ENCODE data around the gene ST6GALNAC5.
"Not testable (repeated sequence)": the region's sequence is repeated elsewhere in the genome, so short reads cannot be mapped to it uniquely, and the experiment has no call there.

ST6GALNAC5 gene

GRCh38 chr1:76939050-76939816, 72.0 kb downstream of the ST6GALNAC5 start:
- peak; percentile 89 for DNase-seq

DNA sequence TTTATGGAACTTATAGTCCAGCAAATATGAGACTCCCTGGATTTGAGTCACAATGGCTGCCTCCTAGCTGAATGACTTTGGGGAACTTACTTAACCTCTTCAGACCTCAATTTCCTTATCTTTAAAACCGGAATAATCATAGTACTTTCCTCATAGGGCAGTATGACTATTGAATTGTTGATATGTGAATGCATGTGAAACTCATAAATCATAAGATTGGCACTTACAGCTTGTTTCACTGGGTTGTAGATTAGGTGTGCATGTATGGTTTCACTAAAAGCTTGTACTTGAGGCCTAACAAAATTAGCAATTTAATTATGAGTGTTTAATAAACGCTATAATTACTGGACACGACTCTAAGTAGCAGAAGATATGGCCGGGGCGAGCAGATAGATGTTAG, 72.5 kb downstream of the ST6GALNAC5 start:
- no peak for DNase-seq

DNA sequence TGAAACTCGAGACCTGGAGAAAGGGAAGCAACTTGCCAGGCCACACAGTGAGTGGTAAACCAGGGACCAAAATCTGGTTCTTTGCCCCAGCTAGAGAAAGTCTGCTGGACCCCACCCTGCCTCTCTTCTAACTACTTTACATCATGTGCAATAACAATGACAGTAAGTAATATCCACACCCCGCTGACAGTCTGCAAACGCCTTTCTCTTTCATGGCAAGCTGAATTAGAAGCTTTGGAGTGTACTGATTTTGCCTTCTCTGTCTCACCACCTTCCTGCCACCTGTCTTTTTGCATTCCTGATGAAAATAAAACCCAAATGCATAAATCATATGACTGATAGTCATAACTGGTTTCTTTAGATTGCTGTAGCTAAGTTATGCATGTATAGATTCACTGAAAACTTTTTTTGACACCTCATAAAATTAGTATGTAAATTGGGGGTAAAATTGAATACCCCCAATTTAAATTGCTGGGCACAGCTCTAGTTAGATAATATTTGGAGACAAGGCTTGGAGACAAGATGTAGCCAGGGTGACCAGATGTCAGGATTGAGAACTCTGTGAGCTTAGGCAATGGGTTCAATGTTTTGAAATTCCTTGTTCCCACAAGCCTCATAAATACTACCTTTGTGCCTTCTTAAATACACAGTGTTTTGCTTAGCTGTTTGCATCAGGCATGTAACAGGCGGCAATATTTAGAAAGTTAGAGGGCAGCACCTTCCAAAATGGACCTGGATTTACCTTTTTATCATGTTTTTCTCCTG, 73.5 kb downstream of the ST6GALNAC5 start:
- no peak for DNase-seq

DNA sequence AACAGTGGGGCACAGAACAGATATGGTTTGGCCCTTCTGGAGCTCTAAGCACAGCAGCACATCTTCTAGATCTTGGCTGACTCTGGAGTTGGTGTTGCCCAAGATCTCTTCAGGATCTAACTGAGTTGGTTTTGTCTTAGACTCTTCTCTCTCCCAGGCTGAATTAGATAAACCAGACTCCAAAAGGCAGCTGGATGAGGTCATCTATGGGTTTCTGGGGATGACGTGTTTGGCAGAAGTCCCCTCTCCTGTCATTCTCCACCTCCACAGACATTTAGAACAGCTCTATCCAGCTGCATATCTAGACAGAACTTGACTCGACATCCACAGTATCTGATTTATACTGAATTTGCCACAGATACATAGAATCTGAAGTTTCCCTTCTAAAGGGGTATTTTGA, 75.3 kb downstream of the ST6GALNAC5 start:
- DNase-seq, result no peak

GRCh38 chr1:76944942-76945341, 77.7 kb downstream of the ST6GALNAC5 start:
- DNase-seq, result no peak

- no peak for DNase-seq
These were observed 81.6 kb downstream of the ST6GALNAC5 start for GRCh38 chr1:76948846-76949245.

DNA sequence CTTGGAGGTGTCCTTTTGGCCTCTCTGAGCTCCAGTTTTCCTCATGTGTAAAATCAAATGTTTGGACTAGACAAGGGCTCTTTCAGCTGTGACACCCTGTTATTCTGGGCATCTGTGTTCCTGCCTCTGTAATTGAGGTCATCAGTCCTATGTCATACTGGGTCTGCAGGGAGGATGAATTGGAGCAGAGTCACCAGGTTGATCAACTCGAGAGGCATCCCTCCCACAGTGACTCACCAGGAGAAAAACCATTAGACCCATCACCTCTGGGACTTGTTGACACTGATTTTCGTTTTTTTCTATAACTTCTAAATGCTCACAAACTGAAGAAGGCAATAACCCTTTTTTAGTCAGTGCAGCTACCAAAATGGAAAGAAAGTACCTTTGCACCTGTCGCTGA, 82.2 kb downstream of the ST6GALNAC5 start:
- DNase-seq, result no peak

DNA sequence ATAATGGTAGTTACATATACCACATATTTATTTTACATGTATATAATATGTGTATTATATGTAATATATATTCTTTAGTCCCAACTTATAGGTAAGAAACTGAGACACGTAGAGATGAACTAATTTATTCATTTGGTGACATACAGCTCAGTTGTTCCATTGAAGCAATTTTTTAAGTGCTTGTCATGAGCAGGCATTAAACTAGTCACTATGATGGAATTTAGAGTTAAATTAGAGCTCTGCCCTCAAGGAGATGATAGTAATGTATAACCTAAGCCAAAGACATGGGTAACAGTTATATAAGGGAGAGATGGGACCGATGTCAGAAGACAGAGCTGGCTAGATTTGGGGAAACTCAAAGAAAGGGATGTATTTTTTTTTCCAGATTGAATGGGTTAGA, 83.0 kb downstream of the ST6GALNAC5 start:
- DNase-seq, result no peak

DNA sequence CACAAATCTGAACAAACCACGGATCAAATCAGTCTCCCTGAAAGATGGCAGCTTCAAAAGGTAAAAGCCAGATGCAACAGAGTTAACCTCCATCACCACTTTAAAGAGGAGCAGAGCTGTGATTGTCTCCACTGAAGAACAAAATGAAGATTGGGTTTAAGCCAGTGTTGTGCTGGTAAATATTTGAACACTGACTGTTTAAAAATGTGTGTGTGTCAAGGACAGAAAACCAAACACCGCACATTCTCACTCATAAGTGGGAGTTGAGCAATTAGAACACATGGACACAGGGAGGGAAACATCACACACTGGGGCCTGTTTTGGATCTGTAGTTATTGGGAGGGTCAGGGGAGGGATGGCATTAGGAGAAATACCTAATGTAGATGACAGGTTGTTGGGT, 83.9 kb downstream of the ST6GALNAC5 start:
- no peak for DNase-seq

GRCh38 chr1:76955652-76956051, 88.4 kb downstream of the ST6GALNAC5 start:
- no peak for DNase-seq

GRCh38 chr1:76957961-76958360, 90.7 kb downstream of the ST6GALNAC5 start:
- DNase-seq, result no peak

DNA sequence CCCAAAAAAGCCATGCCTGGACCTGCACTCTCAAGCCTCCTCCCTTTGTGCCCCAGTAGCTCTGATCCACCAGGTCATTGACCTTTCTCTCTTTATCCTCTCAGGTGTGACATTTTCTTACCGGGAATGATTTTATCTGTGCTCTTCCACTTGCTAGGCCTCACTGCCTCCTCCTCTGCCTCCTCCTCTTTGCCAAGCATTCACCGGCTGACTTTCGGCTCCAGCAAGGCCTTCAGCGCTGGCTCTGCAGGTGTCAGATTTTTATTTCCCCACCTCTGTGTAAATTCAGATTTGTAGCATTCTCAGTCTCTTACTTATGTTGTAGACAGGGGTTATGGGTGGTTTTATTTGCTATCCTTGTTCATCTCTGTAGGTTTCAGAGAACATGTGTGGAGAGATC, 91.5 kb downstream of the ST6GALNAC5 start:
- DNase-seq, result no peak

DNA sequence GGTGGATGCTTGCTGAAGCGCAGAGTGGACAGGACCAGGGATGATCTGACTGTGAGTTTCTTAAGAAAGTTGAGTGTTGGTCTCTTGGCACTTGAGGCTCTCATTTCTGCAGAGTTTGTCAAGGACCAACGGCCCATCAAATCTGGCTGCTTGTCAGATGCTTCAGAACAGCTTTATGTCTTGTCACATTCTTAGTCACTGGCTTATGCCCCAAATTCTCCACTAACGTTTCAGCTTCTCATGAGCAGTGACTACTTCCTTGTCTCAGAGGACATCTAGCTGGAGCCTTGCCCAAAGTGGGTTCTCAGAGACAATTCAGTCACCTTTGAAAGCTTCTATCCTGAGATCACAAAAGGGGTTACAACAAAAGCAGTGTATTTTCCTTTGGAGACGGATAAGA, 92.3 kb downstream of the ST6GALNAC5 start:
- no peak for DNase-seq

- no peak for DNase-seq
These were observed 94.0 kb downstream of the ST6GALNAC5 start for GRCh38 chr1:76961181-76961819.

- DNase-seq, result no peak
These were observed 94.5 kb downstream of the ST6GALNAC5 start for GRCh38 chr1:76961820-76962207.

- not testable (repeated sequence) for DNase-seq
These were observed 114.0 kb downstream of the ST6GALNAC5 start for GRCh38 chr1:76981267-76981666.

- no peak for DNase-seq
These were observed 122.7 kb downstream of the ST6GALNAC5 start for GRCh38 chr1:76989976-76990375.

- DNase-seq, result no peak
These were observed 125.8 kb downstream of the ST6GALNAC5 start for GRCh38 chr1:76993036-76993435.

DNA sequence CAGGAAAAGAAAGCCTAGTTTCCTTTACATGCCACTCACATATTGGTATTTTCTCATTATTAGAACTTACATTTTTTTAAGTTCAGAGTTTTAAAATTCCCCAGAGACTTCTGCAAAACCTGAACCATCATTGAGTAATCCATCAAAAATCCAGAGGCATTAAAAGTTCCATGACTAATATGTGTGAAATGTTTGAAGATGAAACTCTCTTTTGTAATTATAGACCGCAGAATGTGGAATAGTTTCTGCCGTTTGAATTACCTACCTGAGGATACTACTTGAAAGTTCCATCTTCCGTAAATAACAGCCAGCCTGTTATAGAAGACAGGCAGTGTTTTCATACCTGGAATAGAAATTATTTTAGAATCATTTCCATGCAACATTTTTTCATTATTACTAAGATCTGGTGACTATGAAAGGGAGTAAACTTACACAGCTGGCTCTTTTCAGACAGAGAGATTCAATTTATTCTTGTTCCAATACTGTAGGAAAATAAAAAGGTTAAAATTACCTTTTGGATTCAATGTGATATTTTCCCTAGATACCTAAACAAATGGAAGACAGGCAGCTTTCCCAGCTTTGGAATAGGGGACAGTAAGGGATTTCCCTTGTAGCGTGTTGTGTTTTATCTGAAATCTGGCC, 131.4 kb downstream of the ST6GALNAC5 start:
- DNase-seq, result no peak

DNA sequence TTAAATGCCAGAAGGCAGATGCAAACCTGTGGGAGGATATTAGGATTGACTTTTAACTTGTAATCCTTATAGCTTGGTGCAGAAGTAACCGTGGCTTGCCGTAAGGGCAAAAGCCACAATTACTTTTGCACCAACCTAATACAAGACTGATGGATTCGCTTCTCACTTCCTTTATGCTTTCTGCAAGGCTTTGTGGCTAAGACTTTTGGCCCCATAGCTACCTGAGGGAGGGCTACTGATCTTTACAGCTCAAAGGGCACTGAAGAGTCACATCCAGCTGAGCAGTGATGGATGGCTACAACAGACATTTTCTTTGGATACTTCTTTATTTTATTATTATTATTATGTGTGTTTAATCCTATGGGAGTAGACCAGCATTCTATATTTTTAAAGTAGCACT, 140.4 kb downstream of the ST6GALNAC5 start:
- DNase-seq, result no peak

GRCh38 chr1:77010937-77011336, 143.7 kb downstream of the ST6GALNAC5 start:
- DNase-seq, result no peak

- no peak for DNase-seq
These were observed 144.8 kb downstream of the ST6GALNAC5 start for GRCh38 chr1:77012066-77012465.

DNA sequence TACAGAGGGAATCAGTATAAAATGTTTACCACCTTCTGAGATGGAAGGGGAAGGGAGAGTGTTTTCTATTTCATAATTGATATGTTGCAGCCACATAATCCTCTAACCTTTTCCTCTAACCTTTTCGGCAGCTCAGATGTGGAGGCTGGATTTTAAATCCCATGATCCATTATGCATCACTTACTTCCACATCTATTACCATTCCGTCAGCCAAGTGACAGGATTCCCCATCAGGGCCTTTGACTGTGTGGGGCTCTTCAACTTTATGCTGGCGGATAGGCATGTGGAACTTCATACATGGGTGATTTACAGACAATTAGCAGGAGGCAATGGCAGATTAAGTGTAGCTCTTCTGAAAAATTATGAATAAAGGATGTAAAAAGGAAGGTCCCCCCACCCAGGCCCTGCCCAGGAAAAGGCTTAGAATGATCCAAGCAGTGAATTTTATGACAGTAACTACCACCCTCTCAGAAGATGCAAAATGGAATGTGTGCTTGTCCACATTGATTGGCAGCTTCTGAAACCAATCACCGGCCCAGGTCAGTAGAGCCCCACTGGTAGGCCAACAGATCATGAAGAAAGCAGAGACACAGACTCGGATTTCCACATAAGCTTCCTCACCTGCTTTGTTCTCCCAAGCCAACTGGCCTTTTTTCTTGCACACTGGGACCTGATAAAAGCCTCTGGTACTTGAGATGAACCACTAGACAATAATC, 147.0 kb downstream of the ST6GALNAC5 start:
- DNase-seq, result no peak
